Fibroblast of skin of left quadriceps (primary cell): ENCODE data around the gene LPIN1.
"Not testable (repeated sequence)": the region's sequence is repeated elsewhere in the genome, so short reads cannot be mapped to it uniquely, and the experiment has no call there.

Source experiments
- DNase-seq, 2 experiments: peaks; one replicate each; pipeline ENCODE4 v3.0.0-alpha.2; 2013; ENCODE audit warnings: low read depth in 2 of 2

LPIN1 gene

GRCh38 chr2:11810237-11810977 lies 64.0 kb downstream of the LPIN1 start:
- DNase-seq = no peak

DNA sequence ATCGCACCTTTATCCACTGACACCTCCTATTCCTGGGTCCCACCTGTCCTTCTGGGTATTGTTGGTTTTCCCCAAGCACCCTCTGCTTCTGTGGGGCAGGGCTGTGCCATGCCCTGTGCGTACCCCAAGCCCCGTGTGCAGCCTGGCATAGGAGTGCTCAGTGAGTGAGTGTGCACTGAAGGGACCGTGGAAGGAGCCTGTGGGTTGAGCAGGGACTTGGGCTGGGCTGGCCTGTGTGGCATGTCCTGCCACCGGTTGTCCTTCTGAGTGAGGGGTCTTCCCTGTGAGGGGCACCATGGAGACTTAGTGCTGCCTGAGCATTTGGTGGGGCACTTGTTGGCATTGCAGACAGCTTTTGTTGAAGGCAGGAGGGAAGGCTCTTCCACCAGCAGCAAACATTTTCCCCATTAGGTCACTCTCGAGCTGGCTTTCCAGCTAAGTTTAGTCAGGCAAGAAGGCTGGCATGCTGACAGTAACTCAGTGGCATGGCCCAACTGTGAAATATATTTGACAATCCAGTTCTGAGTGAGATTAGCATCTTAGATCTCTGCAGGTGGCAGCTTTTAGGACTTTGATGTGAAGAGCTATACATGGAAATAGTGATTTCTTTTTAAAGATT lies 64.7 kb downstream of the LPIN1 start:
- DNase-seq = no peak

DNA sequence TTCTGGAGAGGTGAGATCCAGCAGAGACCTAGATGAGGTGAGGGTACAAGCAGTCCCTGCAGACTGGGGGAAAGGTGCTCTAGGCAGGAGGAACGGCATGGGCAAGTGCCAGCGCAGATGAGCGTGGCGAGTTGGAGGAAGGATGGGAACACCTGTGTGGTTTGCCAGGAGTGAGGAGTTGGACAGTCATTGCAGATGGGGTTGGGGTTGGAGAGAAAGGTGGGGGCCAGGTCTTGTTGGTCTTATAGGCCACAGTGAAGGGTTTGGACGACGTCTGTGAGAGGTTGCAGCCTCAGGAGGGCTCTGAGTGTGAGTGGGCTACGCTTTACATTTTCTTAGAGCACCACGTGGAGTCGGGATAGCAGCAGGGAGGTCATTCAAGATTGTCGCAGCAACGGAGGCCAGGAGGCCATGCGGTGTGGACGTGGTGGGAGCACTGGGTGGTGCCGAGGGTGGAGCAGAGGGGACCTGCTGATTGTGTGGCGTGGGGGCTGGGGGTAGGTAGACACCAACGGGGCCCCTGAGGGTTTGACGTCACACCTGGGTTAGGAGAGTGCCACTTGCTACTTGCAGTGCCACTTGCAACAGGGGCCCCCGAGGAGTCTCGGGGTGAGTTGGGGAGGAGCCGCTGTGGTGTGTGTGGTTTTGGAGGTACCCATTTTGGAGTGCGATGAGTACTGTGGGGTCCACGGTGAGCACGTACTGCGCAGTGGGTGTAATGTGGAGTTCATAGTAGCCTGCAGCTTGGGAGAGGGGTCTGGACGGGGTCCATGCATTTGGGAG lies 66.2 kb downstream of the LPIN1 start:
- DNase-seq = no peak

DNA sequence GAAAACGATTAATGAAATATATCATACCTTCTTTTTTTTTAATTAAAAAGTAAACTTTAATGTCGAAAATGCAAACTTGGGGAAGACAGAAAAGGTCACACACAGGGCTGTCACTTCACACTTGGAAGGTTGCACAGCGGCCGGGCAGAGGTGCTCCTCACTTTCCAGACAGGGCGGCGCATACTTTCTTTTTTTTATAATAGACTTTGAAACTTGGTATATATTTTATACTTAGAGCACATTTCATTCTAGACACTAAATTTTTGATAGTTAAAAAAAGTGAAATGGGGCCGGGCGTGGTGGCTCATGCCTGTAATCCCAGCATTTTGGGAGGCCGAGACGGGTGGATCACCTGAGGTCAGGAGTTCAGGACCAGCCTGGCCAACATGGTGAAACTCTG lies 66.9 kb downstream of the LPIN1 start:
- DNase-seq = not testable (repeated sequence)

- DNase-seq = no peak
Observed at GRCh38 chr2:11813951-11814350, 67.5 kb downstream of the LPIN1 start.

- no peak for DNase-seq
Observed at GRCh38 chr2:11814979-11815510, 68.6 kb downstream of the LPIN1 start.

DNA sequence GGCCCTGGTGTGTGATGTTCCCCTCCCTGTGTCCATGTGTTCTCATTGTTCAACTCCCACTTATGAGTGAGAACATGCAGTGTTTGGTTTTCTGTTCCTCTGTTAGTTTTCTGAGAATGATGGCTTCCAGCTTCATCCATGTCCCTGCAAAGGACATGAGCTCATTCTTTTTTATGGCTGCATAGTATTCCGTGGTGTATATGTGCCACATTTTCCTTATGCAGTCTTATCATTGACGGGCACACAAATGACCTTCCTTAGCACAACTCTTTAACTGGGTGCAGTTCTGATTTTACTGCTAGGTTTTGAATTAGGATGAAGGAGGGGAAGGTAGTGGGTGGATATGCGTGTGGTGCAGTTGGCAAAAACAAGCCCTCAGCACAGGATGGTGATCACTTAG lies 70.5 kb downstream of the LPIN1 start:
- DNase-seq = not testable (repeated sequence)

DNA sequence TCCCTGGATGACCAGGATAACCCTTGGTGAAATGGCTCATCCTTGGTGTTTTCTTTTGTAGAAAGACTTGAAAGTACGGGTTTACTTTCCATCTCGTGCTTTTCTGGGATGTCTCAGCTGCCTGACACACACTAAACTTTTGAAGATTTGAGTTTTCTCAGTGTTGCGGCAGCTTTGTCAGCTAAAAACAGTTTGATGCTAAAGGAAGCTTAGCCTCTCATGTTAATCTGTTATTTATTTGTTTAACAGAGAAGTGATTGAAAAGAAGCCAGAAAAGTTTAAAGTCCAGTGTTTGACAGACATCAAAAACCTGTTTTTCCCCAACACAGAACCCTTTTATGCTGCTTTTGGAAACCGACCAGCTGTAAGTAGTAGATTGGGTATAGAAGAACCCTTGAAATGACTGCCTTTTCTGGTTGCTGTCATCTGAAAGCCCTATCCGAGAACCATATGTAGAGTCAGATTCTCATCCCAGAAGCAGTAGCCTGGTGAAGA lies 72.8 kb downstream of the LPIN1 start:
- DNase-seq = no peak

GRCh38 chr2:11820650-11821049 lies 74.2 kb downstream of the LPIN1 start:
- DNase-seq = no peak

DNA sequence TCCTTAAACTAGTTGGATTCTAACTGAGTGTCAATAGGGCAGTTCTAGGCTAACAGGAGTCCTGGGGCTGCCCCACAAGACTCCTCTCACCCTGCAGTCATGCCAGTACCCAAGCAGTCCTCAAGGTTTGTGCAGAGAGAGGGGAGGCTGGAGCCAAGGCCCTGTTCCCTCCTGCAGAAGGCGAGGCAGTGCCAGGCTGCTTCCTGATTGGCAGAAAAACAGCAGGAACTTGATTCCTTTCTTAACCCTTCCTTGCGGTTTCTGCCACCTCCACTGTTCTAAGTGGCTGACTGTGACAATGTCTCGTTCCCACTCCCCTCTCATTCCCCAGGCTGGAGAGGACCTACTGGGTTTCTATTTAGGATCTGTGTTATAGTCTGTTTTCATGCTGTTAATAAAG lies 75.3 kb downstream of the LPIN1 start:
- no peak for DNase-seq

DNA sequence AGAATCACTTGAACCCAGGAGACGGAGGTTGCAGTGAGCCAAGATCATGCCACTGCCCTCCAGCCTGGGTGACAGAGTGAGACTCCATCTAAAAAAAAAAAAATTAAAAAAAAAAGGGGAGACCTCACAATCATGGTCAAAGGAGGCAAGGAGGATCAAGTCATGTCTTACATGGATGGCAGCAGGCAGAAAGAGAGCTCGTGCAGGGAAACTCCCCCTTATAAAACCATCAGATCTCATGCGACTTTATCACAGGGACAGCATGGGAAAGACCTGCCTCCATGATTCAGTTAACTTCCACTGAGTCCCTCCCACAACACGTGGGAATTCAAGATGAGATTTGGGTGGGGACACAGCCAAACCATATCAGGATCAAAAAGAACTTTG lies 75.9 kb downstream of the LPIN1 start:
- not testable (repeated sequence) for DNase-seq

DNA sequence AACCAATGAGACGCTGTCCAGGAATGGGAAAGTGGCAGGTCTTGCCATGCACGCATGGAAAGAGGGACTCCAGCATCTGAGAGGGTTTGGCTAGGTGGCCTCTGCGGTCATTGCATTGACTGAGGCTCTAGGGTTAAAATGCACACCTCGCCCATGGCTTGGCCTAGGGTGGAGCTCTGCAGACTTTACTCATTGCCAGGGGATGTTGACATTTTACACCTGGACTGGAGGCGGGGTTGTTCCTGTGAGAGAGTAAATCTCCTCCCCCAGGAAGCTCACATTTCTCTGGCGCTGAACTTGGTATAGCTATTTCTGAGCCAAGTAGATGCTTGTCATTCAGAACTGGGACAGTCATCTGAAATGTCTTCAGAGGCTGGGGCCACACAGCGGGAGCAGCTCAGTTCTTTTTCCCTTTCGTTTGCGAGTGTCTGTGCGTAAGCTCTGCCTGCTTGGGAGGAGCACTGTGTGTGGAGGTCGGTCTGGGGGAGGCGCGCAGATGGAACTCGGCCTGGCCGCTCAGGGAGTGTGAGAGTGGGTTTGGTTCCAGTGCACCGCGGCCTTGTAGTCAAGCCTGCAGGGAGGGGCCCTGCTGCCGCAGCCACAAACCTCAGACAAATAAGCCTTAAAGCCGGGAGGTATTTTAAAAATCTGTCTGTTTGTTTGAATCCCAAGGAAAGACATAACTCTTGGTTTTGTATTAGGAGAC lies 76.5 kb downstream of the LPIN1 start:
- no peak for DNase-seq

- no peak for DNase-seq
Observed at GRCh38 chr2:11824901-11825828, 78.7 kb downstream of the LPIN1 start.

- no peak for DNase-seq
Observed at GRCh38 chr2:11827547-11827946, 81.1 kb downstream of the LPIN1 start.

DNA sequence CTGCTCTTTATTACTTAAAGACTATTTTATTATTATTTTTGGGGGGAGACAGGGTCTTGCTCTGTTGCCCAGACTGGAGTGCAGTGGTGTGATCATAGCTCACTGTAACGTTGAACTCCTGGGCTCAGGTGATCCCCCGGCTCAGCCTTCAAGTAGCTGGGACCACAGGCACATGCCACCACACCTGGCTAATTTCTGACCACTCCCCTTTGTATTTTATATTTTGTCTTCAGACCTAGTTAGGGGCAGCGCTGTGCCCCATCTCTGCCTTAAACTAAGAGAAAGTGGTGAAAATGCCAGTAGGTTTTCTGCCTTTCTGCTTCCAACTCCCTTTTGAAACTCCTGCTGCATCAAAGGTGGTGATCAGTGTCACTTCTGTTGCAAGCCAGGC lies 82.5 kb downstream of the LPIN1 start:
- no peak for DNase-seq

- no peak for DNase-seq
Observed at GRCh38 chr2:11829324-11829946, 83.0 kb downstream of the LPIN1 start.

DNA sequence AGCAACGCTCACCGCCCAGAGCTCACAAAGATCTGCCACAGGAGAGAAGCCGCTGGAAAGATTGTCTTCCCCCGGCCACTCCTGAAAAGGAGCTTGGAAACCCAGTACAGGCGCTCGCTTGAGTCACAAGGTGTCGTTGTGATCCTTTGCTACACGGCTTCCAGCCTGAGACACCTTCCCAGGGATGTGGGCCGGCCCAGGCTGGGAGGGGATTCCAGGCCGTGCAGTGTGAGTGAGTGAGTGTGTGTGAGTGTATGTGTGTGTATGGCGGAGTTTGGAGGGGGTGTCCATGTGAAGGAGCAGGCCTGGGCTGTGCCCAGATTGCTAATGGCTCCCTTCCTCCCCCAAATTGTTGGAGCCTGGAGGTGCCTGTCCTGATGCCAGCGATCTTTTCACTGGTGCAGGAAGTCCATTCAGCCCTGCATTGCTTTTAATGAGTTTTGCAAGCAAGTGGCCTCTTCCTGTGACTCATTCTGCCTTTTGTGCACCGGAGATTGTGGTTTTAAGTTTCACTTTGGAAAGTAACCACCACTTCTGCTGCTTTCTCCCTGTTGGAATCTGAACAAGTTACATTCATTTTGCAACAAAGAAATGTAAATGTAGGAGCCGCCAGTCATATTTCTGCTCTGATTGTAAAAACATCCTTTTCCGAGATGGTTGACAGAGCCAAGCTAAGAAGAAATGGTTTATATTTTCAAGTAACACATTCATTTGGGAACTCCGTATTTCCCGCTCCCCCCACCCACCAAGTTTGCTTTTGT lies 83.7 kb downstream of the LPIN1 start:
- DNase-seq = peak; percentile 95

- DNase-seq = no peak
Observed at GRCh38 chr2:11830708-11831301, 84.4 kb downstream of the LPIN1 start.

- no peak for DNase-seq
Observed at GRCh38 chr2:11831415-11831814, 85.0 kb downstream of the LPIN1 start.
